Caco-2 (cell line): ENCODE data around the gene EFR3B. TPM values are rescaled to one million over a fixed set of nuclear protein-coding genes. Genes with fewer than 3 reads are reported as not detected.

Experiments
- BruUV-seq: library from RNA; stranded (reverse); fragments of 400-500 nt; replicated peaks from 2 replicates; lab custom pipeline; 2021; lab: Mats Ljungman, UMichigan
- CTCF ChIA-PET: fragments of 300-600 bp; sonication (Branson Sonifier 250); formaldehyde crosslinking; loops from one replicate; lab custom pipeline; 2022; ENCODE audit warnings: antibody characterized with exemption; lab: Charles Lee
- POLR2A ChIA-PET: fragments of 300-600 bp; sonication (Branson Sonifier 250); formaldehyde crosslinking; loops from one replicate; lab custom pipeline; 2022; ENCODE audit warnings: antibody characterized with exemption; lab: Charles Lee
- DNase-seq, 2 experiments: peaks; one replicate each; pipeline versions ENCODE4 v3.0.0 to v3.0.0-alpha.2; 2020 to 2022
- H3K27me3 ChIP-seq: replicated peaks from 2 replicates; pipeline ENCODE4 v1.6.0; 2011; ENCODE audit warnings: low read length; ENCODE audit not compliant: control insufficient read depth, insufficient read depth
- H3K36me3 ChIP-seq: 2 replicates; pipeline ENCODE4 v1.5.1; 2011; ENCODE audit warnings: low read length; ENCODE audit not compliant: control insufficient read depth, insufficient read depth
- H3K4me1 ChIP-seq: fragments of 250-450 bp; sonication (Bioruptor Pico); 2 replicates; pipeline ENCODE4 v1.5.1; 2020; ENCODE audit warnings: mild to moderate bottlenecking
- H3K4me3 ChIP-seq: 2 replicates; pipeline ENCODE4 v1.5.1; 2011; ENCODE audit warnings: low read depth, mild to moderate bottlenecking, control low read depth, low read length
- H3K9me3 ChIP-seq: fragments of 250-450 bp; sonication (Bioruptor Pico); 2 replicates; pipeline ENCODE4 v1.5.1; 2020; ENCODE audit warnings: mild to moderate bottlenecking, moderate library complexity
- H3K27ac Mint-ChIP-seq: one replicate; pipeline ENCODE4 v1.8.0; 2022; ENCODE audit warnings: mixed read lengths; ENCODE audit not compliant: unreplicated experiment
- H3K27me3 Mint-ChIP-seq: one replicate; pipeline ENCODE4 v1.8.0; 2022; ENCODE audit warnings: mixed read lengths; ENCODE audit not compliant: insufficient read depth, unreplicated experiment
- H3K36me3 Mint-ChIP-seq: one replicate; pipeline ENCODE4 v1.8.0; 2022; ENCODE audit warnings: mild to moderate bottlenecking, mixed read lengths; ENCODE audit not compliant: insufficient read depth, unreplicated experiment
- H3K4me1 Mint-ChIP-seq: one replicate; pipeline ENCODE4 v1.8.0; 2022; ENCODE audit warnings: low read depth, mixed read lengths; ENCODE audit not compliant: unreplicated experiment
- H3K4me3 Mint-ChIP-seq: one replicate; pipeline ENCODE4 v1.8.0; 2022; ENCODE audit warnings: mild to moderate bottlenecking, moderate library complexity, mixed read lengths; ENCODE audit not compliant: unreplicated experiment
- H3K9me3 Mint-ChIP-seq: one replicate; pipeline ENCODE4 v1.8.0; 2022; ENCODE audit warnings: mixed read lengths; ENCODE audit not compliant: unreplicated experiment
- CTCF ChIP-seq, 2 experiments: fragments of 200-600 bp in 1 of 2; IDR thresholded peaks; 1 replicate in 1 of 2; 2 replicates in 1 of 2; pipeline versions ENCODE4 v1.5.1 to v1.8.0; 2011 to 2022; ENCODE audit warnings: antibody characterized with exemption in 1 of 2, control low read depth in 1 of 2, inconsistent platforms in 1 of 2, low read depth in 1 of 2, low read length in 1 of 2, mild to moderate bottlenecking in 1 of 2, moderate library complexity in 1 of 2; ENCODE audit not compliant: insufficient read depth in 1 of 2, severe bottlenecking in 1 of 2, unreplicated experiment in 1 of 2
- intact Hi-C: fragments of 100-400 bp; cut with micrococcal nuclease; formaldehyde crosslinking; loops from one replicate; pipeline ENCODE4 v1.10.0; 2022; ENCODE audit not compliant: unreplicated experiment
- total RNA-seq: library from RNA; stranded (reverse); gene quantifications from 2 replicates; pipeline ENCODE4 v1.2.3, GENCODE V29; 2022

EFR3B gene
- total RNA-seq, 1 experiment from 2014 or later = 19.1 TPM

- no TSS peak for BruUV-seq
- CTCF ChIA-PET = interaction anchor here (1.2 kb wide), 1 partner anchor 63 kb away, joined by 3 read pairs; no protein-coding TSS in a partner anchor
- Mint-ChIP-seq H3K4me3 (no peak overlapping the region), H3K9me3 (peaks cover 9% of the 10 kb centered on the region), H3K27me3 (no peaks in the 10 kb centered on the region), H3K27ac (no peak overlapping the region), H3K4me1 (peaks cover 6% of the 10 kb centered on the region), H3K36me3 (no peaks in the 10 kb centered on the region)
- Histone ChIP-seq H3K36me3 (no peaks in the 10 kb centered on the region), H3K27me3 (no peaks in the 10 kb centered on the region), H3K4me3 (no peak overlapping the region), H3K9me3 (no peaks in the 10 kb centered on the region), H3K4me1 (no peaks in the 10 kb centered on the region)
- DNase-seq = no peak
- no peak for TF ChIP-seq CTCF (IDR thresholded peaks at IDR 0.05; ENCODE audit: insufficient read depth in 1 of 2, low read depth in 1 of 2, low read length in 1 of 2, severe bottlenecking in 1 of 2, unreplicated experiment in 1 of 2)
- intact Hi-C loops = no loop called here
- POLR2A ChIA-PET = no interaction called here
These were observed 24.6 kb downstream of the EFR3B start for GRCh38 chr2:25066455-25066854.

- peaks cover 9% of the 10 kb centered on the region for H3K9me3 Mint-ChIP-seq
- H3K4me3 Mint-ChIP-seq = no peak overlapping the region
- no peaks in the 10 kb centered on the region for H3K4me1 ChIP-seq
- POLR2A ChIA-PET = no interaction called here
- H3K36me3 Mint-ChIP-seq = no peaks in the 10 kb centered on the region
- intact Hi-C loops = no loop called here
- no peak for TF ChIP-seq CTCF (IDR thresholded peaks at IDR 0.05; ENCODE audit: insufficient read depth in 1 of 2, low read depth in 1 of 2, low read length in 1 of 2, severe bottlenecking in 1 of 2, unreplicated experiment in 1 of 2)
- no peak overlapping the region for H3K27ac Mint-ChIP-seq
- no peaks in the 10 kb centered on the region for H3K36me3 ChIP-seq
- CTCF ChIA-PET = no interaction called here
- peaks cover 15% of the 10 kb centered on the region for H3K4me1 Mint-ChIP-seq
- DNase-seq = no peak
- no peak overlapping the region for H3K4me3 ChIP-seq
- no peaks in the 10 kb centered on the region for H3K9me3 ChIP-seq
- no TSS peak for BruUV-seq
- no peaks in the 10 kb centered on the region for H3K27me3 Mint-ChIP-seq
- no peaks in the 10 kb centered on the region for H3K27me3 ChIP-seq
These were observed 26.3 kb downstream of the EFR3B start for GRCh38 chr2:25068217-25068616.

GRCh38 chr2:25071966-25072365 is 30.1 kb downstream of the EFR3B start:
- H3K27ac Mint-ChIP-seq = peak overlapping the region; percentile 21
- Histone ChIP-seq H3K27me3 (no peaks in the 10 kb centered on the region), H3K36me3 (no peaks in the 10 kb centered on the region), H3K4me1 (no peaks in the 10 kb centered on the region), H3K9me3 (no peaks in the 10 kb centered on the region), H3K4me3 (no peak overlapping the region)
- BruUV-seq = no TSS peak
- POLR2A ChIA-PET = no interaction called here
- CTCF ChIA-PET = no interaction called here
- intact Hi-C loops = no loop called here
- TF ChIP-seq CTCF (IDR thresholded peaks at IDR 0.05; ENCODE audit: insufficient read depth in 1 of 2, low read depth in 1 of 2, low read length in 1 of 2, severe bottlenecking in 1 of 2, unreplicated experiment in 1 of 2) = no peak
- DNase-seq = no peak
- no peaks in the 10 kb centered on the region for H3K36me3 Mint-ChIP-seq
- H3K9me3 Mint-ChIP-seq = no peaks in the 10 kb centered on the region
- no peaks in the 10 kb centered on the region for H3K27me3 Mint-ChIP-seq
- peaks cover 15% of the 10 kb centered on the region for H3K4me1 Mint-ChIP-seq
- H3K4me3 Mint-ChIP-seq = no peak overlapping the region
